AG08395 (cell line): ENCODE measurements around the gene TPP1.

ENCODE experiments used
- DNase-seq: peaks from one replicate; pipeline ENCODE4 v3.0.0; 2012; ENCODE audit warnings: mixed read lengths, low spot score

The TPP1 gene

GRCh38 chr11:6563121-6563619, 56.1 kb downstream of the TPP1 start:
- no peak for DNase-seq
